GM18498 (cell line): ENCODE data around the gene CARS2.
"Not testable (repeated sequence)": the region's sequence is repeated elsewhere in the genome, so short reads cannot be mapped to it uniquely, and the experiment has no call there.

Experiments used
- ATAC-seq: cut with Tn5 transposase; IDR thresholded peaks from one replicate; pipeline ENCODE4 v1.9.1; 2021; ENCODE audit warnings: mild to moderate bottlenecking, moderate library complexity; ENCODE audit not compliant: unreplicated experiment

Gene CARS2

DNA sequence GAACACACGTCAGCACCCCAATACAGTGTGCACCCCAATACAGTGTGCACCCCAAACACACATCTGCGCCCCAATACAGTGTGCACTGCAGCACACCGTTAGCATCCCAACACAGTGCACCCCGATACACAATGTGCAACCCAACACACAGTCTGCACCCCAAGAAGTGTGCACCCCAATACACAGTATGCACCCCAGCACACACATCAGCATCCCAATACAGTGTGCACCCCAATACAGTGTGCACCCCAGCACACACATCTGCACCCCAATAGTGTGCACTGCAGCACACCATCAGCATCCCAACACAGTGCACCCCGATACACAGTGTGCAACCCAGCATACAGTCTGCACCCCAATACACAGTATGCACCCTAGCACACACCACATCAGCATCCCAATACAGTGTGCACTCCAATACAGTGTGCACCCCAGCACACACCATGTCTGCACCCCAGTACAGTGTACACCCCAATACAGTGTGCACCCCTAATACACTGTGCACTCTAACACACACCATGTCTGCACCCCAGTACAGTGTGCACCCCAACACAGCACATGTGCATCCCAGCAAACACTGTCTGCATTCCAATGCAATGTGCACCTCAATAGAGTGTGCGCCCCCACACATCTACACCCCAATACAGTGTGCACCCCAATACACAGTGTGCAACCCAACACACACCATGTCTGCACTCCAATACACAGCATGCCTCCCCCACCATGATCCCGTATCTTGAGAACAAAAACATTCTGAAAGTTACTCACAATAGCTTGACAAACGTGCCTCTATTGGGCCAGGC, 855 bp upstream of the CARS2 start:
- peak; percentile 0 for ATAC-seq

DNA sequence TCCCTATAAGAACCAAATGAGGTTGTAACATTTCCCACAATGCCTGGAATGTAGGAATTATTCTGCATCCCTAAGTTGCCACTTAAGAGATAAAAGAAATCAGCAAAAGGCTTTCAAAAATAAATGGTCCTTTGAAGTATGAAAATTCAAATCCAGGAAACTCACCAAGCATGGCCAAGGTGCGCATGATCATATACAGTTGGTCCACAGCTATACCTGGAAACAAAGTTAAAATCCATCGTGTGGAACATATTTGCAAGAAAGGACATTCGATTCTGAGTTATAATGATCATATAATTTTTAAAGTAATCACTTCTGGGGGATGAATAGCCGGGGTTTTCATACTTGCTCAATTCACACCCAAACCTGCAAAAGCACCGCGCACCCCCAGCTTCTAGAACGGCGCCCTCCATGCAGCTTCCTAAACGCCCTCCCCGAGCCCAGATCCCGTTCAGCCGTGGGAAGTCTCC, 525 bp downstream of the CARS2 start:
- no peak for ATAC-seq

DNA sequence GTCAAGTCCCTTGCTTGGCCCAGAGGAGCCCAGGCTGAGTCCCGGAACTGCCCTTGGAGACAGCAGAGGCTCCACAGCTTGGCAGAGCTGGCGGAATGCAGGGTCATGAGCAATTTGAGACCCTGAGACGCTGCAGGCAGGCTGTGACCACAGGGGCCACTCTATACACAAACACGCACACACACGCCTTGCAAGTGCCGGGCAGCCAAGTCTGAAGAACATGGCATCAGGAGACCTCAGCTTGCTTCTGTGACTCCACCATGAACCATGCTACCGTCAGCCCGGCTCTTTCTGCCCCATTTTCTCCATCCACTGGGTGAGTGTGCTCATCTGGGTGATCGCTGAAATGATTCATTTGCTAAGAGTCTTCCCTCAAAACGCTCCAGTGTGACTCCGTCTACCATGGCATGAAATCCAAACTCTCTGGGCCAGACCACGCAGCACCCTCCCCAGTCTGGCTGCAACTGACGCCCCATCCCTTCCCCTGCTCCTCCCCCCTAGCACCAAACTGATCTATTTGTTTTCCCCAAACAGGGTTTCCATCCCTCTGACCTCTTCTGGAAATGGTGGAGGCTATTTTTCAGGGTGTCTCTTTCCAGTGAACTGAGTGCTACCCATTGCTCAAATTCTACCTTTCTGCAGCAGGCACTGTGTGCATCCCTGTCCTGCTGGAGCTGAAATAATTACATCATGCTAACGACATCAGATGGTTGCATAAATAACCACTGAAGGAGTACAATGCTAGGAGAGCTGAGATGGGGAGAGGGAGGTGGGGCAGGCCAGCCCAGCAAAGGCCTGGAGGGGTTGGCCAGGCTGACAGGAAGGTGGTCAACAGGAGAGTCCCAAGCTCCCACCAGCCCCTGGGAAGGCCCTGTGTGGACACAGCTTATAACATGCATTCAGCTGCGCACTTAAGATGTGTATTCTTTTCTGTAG, 3.1 kb downstream of the CARS2 start:
- no peak for ATAC-seq

DNA sequence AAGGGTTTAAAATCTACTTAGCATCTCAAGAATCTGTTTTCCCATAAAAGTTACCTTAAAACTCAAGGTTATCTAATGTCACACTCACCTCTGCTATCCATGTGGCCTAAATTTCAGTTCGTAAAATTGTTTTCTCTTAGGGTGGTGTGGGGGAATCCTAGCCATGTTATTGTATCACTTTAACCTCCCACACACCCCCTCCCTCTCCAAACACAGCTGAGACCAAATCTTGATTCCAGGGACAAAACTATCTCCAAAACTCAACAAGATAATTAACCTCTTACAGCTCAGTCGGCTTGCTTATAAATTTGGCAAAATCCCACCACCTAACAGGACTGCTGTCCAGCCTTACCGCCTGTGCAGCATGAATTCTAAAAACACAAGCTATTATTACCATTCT, 3.8 kb downstream of the CARS2 start:
- ATAC-seq, result no peak

DNA sequence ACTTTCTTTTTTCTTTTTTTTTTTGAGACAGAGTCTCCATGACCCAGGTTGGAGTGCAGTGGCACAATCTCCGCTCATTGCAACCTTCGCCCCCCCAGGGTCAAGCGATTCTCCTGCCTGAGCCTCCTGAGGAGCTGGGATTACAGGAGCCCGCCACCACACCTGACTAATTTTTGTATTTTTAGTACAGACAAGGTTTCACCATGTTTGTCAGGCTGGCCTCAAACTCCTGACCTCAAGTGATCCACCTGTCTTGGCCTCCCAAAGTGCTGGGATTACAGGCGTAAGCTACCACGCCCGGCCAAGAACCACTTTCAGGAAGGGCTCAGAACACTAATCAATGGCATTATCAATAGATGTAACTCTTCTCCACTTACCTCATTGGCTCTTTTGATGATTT, 4.9 kb downstream of the CARS2 start:
- ATAC-seq, result not testable (repeated sequence)

DNA sequence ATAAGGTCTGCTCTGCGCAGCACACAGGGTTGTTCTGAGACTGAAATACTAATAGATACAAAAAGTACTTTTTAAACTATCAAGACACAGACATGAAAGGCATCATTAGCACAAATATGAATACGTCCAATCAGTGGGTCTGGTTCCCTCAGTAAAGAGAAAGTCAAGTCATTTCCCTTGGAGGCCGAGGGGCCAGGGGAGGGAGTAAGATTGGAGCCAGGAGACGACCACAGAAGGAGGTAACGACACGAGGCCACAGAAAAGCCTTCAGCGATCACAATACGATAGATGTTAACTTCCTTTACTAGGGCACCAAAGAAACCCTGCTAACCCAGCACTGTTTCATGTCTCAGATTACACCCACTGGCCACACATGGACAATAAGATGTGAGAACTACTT, 5.3 kb downstream of the CARS2 start:
- no peak for ATAC-seq

DNA sequence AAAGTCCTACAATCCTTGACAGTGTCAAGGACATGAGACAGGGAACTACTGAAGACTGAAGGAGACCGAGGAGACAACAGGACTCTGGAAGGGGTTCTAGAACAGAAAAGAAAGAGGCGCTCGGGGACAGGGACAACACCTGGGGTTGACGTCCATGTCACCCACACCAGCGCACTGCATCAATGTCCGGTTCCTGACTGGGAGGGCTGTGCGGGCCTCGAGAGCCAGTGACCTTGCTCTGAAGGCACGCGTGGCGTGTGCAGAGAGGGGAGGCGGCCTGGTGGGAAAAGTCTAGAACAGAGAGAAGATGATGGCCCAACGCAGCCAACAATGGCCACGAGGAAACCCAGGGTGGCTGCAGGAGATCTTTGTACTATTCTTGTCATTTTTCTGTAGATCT, 5.7 kb downstream of the CARS2 start:
- ATAC-seq, result no peak

DNA sequence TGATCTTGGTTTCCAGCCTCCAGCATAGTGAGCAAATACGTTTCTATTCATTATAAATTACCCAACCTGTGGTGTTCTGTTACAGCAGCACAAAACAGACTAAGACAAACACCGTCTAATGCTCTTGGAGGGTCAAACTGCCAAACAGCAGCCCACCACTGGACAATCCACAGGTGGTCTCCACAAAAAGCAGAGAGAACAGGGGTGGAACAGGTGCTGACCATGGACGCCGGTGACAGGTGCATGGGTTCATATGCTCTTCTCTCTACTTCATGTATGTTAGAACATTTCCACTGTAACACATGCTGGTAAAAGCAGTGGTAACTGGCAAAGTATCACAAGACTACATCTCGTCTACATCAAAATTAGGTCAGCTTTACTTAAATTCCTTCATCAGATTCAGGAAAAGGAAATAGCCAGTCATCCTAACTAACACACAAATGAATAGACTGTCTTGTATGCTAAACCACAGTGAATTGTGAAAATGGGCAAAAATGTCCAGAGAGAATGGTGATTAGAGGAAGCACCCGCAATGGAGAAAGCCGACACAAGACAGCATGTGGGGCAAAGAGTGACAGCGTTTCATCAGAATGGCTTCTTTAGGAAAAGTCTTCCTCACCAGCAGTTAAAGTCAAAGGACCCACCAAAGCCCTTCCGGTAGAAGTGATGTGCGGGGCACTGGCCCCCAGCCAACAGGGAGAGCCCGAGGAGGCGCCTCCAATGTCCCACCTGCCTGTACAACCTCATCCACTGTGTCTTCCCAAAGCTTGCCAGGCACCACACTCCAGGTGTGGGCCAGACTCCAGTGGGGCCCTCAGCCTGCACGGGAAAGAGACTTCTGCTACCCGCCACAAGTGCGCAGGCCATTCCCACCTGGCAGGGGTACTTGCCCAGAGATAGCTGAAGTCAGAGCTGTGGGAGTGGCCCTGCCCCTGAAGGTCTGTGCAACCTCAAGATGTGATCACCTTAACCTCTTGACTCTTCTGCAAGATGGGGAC, 6.5 kb downstream of the CARS2 start:
- no peak for ATAC-seq

DNA sequence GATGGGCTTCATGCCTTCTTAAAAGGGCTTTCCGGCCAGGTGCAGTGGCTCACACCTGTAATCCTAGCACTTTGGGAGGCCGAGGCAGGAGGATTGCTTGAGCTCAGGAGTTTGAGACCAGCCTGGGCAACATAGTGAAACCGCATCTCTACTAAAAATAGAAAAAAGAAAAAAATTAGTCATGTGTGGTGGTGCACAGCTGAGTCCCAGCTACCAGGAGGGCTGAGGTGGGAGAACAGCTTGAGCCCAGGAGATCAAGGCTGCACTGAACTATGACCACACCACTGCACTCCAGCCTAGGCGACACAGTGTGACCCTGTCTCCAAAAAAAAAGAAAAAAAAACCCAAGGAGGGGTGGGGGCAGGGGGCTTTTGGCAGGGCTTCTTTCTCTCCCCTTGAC, 7.2 kb downstream of the CARS2 start:
- peak; percentile 72 for ATAC-seq

DNA sequence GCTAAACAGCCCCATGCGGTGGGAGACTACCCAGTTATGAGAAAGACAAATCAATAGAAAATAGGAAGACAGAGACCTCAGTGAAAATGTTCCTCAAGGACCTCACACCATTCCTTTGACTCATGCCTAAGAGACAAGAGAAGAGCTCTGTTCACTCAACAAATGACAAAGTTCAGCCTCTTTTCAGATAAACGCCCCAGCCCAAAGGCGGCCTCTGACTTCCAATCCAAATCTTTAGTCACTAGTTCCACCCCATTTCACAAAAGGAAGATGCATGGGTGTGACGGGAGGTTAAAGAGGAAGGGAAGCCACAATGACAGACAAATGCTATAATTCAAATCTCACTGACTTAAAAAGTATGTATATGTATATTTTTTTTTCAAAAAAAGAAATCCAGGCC, 8.1 kb downstream of the CARS2 start:
- no peak for ATAC-seq

DNA sequence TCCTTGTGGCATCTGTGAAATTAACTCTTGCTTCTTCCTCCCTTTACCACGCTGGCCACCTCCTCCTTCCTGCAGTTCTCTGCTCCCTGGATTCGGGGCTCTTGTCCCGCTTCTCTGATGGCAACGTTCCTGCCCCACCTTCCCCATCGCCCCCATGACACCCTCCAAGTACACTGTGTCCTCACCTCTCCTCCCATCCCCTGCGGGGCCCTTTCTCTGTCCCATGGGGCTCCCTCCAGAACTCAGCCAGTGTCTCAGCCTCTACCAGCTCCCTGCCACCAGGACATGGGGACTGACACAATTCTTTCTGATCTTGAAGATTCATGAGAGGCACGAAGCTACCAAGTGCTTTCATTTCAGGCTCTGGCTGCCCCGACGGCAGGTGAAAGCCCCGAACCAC, 9.1 kb downstream of the CARS2 start:
- no peak for ATAC-seq

DNA sequence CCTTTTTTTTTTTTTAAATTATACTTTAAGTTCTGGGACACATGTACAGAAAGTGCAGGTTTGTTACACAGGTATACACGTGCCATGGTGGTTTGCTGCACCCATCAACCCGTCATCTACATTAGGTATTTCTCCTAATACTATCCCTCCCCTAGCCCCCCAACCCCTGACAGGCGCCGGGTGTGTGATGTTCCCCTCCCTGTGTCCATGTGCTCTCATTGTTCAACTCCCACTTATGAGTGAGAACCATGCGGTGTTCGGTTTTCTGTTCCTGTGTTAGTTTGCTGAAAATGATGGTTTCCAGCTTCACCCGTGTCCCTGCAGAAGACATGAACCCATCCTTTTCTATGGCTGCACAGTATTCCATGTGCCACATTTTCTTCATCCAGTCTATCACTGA, 10.1 kb downstream of the CARS2 start:
- ATAC-seq, result not testable (repeated sequence)

DNA sequence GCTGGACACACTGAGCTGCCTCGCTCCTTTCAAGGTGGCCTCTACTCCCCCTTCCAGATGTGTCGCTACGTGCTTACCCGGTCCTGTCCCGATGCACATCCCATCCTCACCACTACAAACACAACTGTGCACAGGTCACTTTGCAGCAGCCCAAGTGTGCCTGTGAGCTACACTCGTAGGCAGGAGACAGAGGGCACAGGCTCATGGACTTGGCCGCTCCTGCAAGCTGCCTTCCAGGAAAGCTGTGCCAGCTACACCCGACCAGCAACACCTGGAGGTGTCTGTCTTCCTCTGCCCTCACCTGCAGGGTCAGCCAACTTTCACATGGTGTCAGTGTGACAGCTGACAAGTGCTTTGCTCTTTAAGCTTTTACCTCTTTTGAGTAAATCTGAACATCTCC, 15.4 kb downstream of the CARS2 start:
- no peak for ATAC-seq

DNA sequence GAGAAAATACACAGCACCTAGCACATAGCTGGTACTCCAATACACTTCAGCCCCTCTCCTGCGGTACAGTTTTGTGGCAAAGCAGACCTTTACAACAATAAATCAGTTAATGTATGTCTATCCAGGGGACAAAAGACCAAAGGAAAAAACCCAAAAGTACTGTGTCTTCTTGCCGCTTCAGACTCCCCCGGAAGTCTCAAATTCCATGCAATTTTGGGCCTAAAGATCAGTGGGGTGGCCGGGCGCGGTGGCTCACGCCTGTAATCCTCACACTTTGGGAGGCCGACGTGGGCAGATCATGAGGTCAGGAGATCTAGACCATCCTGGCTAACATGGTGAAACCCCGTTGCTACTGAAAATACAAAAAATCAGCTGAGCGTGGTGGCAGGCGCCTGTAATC, 16.2 kb downstream of the CARS2 start:
- ATAC-seq, result no peak

DNA sequence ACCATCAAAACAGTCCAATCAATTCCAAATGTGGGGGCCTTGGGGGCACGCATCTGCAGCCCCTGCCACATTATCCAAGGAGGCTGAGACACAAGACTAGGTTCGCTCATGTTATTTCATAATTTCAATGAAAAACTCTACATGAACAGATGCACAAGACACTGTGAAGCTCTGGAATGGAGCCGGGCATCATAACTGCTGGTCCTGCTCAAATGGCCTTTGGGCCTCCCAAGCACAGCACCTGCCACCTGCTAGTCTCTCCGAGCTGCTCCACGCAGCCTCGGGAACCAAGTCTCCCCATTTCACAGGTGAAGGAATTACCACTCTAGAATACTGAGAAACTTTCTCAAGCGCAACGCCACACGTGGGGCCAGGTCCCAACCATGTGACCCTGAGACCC, 16.9 kb downstream of the CARS2 start:
- no peak for ATAC-seq

DNA sequence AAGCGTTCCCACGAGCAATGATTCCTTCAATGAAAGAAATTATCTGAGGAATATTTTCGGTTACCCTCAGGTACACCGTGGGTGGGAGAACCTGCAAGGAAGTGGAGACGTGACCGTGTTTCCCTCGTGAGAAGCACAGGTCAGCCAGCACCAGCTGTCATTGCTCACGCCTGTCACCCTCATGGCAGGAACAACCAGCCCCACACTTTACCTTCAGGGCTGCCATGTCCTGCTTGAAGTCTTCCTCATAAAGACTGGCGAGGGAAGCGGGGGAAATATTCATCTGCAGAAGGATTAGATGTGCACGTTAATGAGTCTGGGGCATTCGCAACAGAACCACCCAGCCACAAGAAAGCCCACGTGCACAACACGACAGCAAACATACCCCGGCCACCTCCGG, 18.2 kb downstream of the CARS2 start:
- no peak for ATAC-seq

DNA sequence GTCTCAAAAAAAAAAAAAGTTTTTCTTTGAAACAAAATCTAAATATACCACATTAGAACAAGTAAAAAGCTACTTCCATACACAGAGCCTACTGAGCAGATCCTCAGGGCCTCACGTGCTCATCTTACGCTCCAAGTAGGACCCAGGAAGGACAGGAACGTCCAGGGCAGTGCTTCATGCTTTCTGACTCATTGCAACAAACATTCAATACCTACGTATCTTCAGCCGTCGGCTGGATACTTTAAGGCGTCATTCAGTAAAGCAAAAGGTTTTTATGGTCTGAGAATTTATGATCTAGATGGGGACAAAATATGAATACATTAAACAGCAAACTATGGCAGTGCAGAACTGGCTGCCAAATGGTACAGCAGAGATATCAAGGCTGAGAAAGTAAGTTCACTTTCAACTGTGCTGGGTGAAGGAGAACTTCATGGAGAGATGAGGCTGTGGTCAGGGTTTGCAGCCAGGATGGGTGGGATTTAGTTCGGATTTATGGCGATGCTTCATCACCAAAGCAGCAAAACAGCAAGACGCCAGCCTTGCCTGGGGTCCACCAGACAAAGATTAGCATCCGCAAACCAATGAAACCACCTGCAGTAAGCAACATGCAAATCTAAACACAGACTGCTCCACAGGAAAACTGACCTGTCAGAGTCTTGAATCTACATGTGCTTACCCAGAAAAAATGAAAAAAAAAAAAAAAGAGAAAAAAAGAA, 20.5 kb downstream of the CARS2 start:
- no peak for ATAC-seq

DNA sequence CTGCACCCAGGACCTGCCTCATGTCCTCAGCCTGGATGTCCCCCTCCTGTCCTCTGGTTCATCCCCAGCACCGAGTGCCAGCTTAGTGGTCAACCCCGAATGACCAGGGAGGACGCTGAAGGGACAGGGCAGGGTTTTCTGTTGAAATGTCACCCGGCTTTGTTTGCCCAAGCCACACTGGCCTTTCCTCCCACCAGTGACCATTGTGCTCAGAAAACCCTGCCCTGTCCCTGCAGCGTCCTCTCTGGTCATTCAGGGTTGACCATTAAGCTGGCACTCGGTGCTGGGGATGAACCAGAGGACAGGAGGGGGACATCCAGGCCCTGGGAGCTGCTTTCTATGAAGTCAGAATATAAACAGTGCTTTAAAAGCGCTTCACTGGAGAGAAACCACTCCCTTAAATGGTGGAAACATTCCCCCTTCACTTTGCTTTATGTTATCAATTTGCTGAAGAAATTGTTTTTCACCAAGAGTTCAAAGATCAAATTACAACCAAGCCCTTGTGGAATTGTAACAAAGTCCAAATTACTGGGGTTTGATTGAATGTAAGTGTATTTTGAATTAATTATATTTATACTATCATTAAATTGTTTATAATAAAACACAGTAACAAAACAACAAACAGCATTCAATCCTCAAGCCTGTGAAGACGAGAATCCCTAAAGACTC, 21.4 kb downstream of the CARS2 start:
- ATAC-seq, result no peak

DNA sequence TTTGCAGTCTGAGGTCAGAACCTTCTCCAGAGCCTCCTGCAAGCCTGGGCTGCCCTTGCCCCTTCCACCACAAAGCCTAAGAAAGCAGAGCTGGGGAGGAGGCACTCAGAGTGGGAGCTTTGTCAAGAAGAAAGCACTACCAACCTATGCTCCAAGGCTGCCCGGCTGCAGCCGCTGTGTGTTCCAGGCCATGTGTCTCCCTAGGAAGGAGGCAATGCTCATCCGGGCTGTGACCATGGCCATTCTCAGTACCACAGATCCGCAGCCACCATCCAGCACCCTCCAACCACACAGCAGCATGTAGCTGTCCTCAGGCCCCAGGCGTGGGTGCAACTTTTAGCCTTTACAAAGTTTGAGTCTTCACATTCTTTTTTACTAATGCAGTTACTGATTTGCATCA, 22.0 kb downstream of the CARS2 start:
- ATAC-seq, result no peak
